NCI-H128 (cell line): ENCODE data around the gene SNRNP25.

Experiments
- DNase-seq: peaks from one replicate; lab custom pipeline; 2025; ENCODE audit not compliant: unreplicated experiment; lab: John Stamatoyannopoulos, UW

Gene SNRNP25

GRCh38 chr16:101586-101985 is 48.0 kb downstream of the SNRNP25 start:
- DNase-seq = no peak

- no peak for DNase-seq
These were observed 48.6 kb downstream of the SNRNP25 start for GRCh38 chr16:102060-102855.

- no peak for DNase-seq
These were observed 50.7 kb downstream of the SNRNP25 start for GRCh38 chr16:104355-104754.

- DNase-seq = no peak
These were observed 51.3 kb downstream of the SNRNP25 start for GRCh38 chr16:104928-105327.

- no peak for DNase-seq
These were observed 51.9 kb downstream of the SNRNP25 start for GRCh38 chr16:105521-105920.

- no peak for DNase-seq
These were observed 53.1 kb downstream of the SNRNP25 start for GRCh38 chr16:106623-107324.
